Upper lobe of right lung (tissue), 1 donor: ENCODE data around the gene IFT57. TPM values are rescaled to one million over a fixed set of nuclear protein-coding genes. Genes with fewer than 3 reads are reported as not detected.

ENCODE experiments used
- ATAC-seq: fragments of 200-7000 bp; cut with Tn5 transposase; one replicate; pipeline ENCODE4 v1.9.1; 2020; ENCODE audit warnings: mild to moderate bottlenecking, moderate library complexity
- DNase-seq: peaks from one replicate; pipeline ENCODE4 v3.0.0-alpha.2; 2020
- H3K27ac ChIP-seq: fragments of 200-600 bp; one replicate; pipeline ENCODE4 v1.8.0; 2022
- H3K27me3 ChIP-seq: fragments of 200-600 bp; one replicate; pipeline ENCODE4 v1.8.0; 2022; ENCODE audit warnings: mild to moderate bottlenecking
- H3K36me3 ChIP-seq: fragments of 200-600 bp; one replicate; pipeline ENCODE4 v1.8.0; 2022
- H3K4me1 ChIP-seq: fragments of 200-600 bp; one replicate; pipeline ENCODE4 v1.8.0; 2022
- H3K4me3 ChIP-seq: fragments of 200-600 bp; one replicate; pipeline ENCODE4 v1.8.0; 2022; ENCODE audit warnings: mild to moderate bottlenecking
- H3K9me3 ChIP-seq: fragments of 200-600 bp; one replicate; pipeline ENCODE4 v1.8.0; 2022
- CTCF ChIP-seq: fragments of 200-600 bp; IDR thresholded peaks from one replicate; pipeline ENCODE4 v1.8.0; 2022; ENCODE audit warnings: antibody characterized with exemption
- intact Hi-C: fragments of 100-400 bp; cut with DNase I; formaldehyde crosslinking; loops from one replicate; pipeline ENCODE4 v1.11.0; 2022
- total RNA-seq: library from RNA; stranded (reverse); fragmentation: NEBNext Ultra II Directional; extraction: Animal tissue kit (Norgen Biotek cat#: 25700); gene quantifications from one replicate; pipeline ENCODE4 v1.2.1, GENCODE V29; 2021
- donor health status: DM: no; HTN: yes; CAD: no; lungs with severe emphysema.

IFT57 gene
- total RNA-seq, 1 donor from 2014 or later = 135 TPM

GRCh38 chr3:108200578-108200977, 21.6 kb downstream of the IFT57 start:
- no peak for TF ChIP-seq CTCF
- no peak for ATAC-seq
- intact Hi-C loops = no loop called here

GRCh38 chr3:108200024-108200423, 22.2 kb downstream of the IFT57 start:
- no peak for ATAC-seq
- Histone ChIP-seq H3K9me3 (no peaks in the 10 kb centered on the region), H3K4me1 (no peaks in the 10 kb centered on the region), H3K27ac (no peak overlapping the region), H3K4me3 (no peak overlapping the region), H3K27me3 (no peaks in the 10 kb centered on the region), H3K36me3 (peaks cover 9% of the 10 kb centered on the region)
- intact Hi-C loops = no loop called here
- no peak for TF ChIP-seq CTCF
- no peak for DNase-seq

More at GRCh38 chr3:108200578-108200977, 21.6 kb downstream of the IFT57 start:
- Histone ChIP-seq H3K27ac (no peak overlapping the region), H3K4me1 (no peaks in the 10 kb centered on the region), H3K27me3 (no peaks in the 10 kb centered on the region), H3K9me3 (no peaks in the 10 kb centered on the region), H3K4me3 (no peak overlapping the region), H3K36me3 (peaks cover 9% of the 10 kb centered on the region)
- DNase-seq = no peak

- H3K4me3 ChIP-seq = no peak overlapping the region
- no peaks in the 10 kb centered on the region for H3K9me3 ChIP-seq
- no peaks in the 10 kb centered on the region for H3K27me3 ChIP-seq
- no peaks in the 10 kb centered on the region for H3K4me1 ChIP-seq
- H3K36me3 ChIP-seq = peaks cover 25% of the 10 kb centered on the region
- ATAC-seq = no peak
- no peak for TF ChIP-seq CTCF
- intact Hi-C loops = no loop called here
- no peak overlapping the region for H3K27ac ChIP-seq
- no peak for DNase-seq
Observed at GRCh38 chr3:108191394-108191793, 30.8 kb downstream of the IFT57 start.

GRCh38 chr3:108190346-108190745, 31.9 kb downstream of the IFT57 start:
- no peaks in the 10 kb centered on the region for H3K27me3 ChIP-seq
- ATAC-seq = no peak
- TF ChIP-seq CTCF = no peak
- H3K27ac ChIP-seq = no peak overlapping the region
- peaks cover 25% of the 10 kb centered on the region for H3K36me3 ChIP-seq
- DNase-seq = no peak
- intact Hi-C loops = no loop called here
- no peaks in the 10 kb centered on the region for H3K9me3 ChIP-seq
- no peaks in the 10 kb centered on the region for H3K4me1 ChIP-seq
- no peak overlapping the region for H3K4me3 ChIP-seq

- H3K9me3 ChIP-seq = no peaks in the 10 kb centered on the region
- TF ChIP-seq CTCF = no peak
- H3K4me3 ChIP-seq = no peak overlapping the region
- intact Hi-C loops = no loop called here
- no peak overlapping the region for H3K27ac ChIP-seq
- H3K36me3 ChIP-seq = peaks cover 32% of the 10 kb centered on the region
- no peaks in the 10 kb centered on the region for H3K4me1 ChIP-seq
- ATAC-seq (no peak), DNase-seq (no peak)
- H3K27me3 ChIP-seq = no peaks in the 10 kb centered on the region
Observed at GRCh38 chr3:108189440-108189839, 32.8 kb downstream of the IFT57 start.

- ATAC-seq (no peak), DNase-seq (no peak)
- no peak for TF ChIP-seq CTCF
- Histone ChIP-seq H3K4me3 (no peak overlapping the region), H3K9me3 (no peaks in the 10 kb centered on the region), H3K36me3 (peaks cover 23% of the 10 kb centered on the region), H3K27ac (no peak overlapping the region), H3K4me1 (no peaks in the 10 kb centered on the region), H3K27me3 (no peaks in the 10 kb centered on the region)
- intact Hi-C loops = no loop called here
Observed at GRCh38 chr3:108185536-108185935, 36.7 kb downstream of the IFT57 start.
